NCI-H1436 (cell line): ENCODE results near the gene C6orf52.

Experiments used
- DNase-seq: peaks from one replicate; lab custom pipeline; 2025; lab: John Stamatoyannopoulos, UW

C6orf52 gene

GRCh38 chr6:10644225-10644624, 50.2 kb downstream of the C6orf52 start:
- DNase-seq: no peak

- DNase-seq: no peak
Measured at GRCh38 chr6:10643201-10643651, 51.2 kb downstream of the C6orf52 start.

- DNase-seq: no peak
Measured at GRCh38 chr6:10641528-10641927, 52.9 kb downstream of the C6orf52 start.

GRCh38 chr6:10640412-10640811, 54.0 kb downstream of the C6orf52 start:
- no peak for DNase-seq

DNA sequence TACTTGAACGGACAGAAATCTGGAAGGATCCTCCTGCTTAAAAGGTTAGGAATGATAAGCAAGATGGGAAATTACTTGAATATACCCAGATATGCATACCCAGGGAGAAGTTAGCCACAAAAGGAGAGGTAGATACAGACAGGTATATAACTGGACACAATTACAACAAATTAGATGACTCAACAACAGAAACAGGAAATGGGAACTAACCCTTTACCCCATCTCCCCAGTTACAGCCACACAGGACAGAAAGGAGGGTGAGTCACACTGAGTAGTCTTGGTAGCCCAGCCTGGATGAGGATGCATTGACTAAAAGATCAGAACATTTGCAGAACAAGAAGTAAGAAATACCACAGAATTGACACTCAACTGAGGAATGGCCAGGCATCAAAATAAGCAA, 61.2 kb downstream of the C6orf52 start:
- no peak for DNase-seq

DNA sequence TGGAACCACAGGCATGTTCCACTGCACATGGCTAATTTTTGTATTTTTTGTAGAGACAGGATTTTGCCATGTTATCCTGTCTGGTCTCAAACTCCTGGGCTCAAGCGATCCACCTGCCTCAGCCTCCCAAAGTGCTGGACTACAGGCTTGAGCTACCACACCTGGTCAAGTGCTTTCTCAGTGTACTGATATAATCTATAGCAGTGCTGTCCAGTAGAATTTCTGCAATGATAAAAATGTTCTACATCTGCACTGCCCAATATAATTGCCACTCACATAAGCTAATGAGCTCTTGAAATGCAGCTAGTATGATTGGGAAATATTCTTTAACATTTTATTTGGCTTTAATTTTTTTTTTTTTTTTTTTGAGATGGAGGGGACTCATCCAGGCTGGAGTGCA, 64.2 kb downstream of the C6orf52 start:
- DNase-seq: no peak

DNA sequence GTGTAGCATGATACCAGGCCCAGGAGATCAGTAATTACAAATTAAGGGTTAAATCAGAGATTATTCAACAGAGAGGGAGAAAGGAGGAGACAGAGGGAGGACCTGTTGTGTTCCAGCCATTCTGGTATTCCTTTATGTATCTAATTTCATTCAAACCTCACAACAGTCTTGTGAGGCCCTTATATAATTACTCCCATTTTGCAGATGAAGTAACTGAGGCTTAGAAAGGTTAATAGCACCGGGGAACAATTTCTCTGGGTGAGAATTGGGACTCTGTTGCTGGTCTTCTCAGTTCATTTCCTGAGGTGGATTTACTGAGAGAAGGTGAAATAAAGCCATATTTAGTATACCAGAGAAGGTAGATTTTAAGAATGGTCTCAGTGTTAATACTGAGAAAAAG, 66.6 kb downstream of the C6orf52 start:
- DNase-seq: no peak

DNA sequence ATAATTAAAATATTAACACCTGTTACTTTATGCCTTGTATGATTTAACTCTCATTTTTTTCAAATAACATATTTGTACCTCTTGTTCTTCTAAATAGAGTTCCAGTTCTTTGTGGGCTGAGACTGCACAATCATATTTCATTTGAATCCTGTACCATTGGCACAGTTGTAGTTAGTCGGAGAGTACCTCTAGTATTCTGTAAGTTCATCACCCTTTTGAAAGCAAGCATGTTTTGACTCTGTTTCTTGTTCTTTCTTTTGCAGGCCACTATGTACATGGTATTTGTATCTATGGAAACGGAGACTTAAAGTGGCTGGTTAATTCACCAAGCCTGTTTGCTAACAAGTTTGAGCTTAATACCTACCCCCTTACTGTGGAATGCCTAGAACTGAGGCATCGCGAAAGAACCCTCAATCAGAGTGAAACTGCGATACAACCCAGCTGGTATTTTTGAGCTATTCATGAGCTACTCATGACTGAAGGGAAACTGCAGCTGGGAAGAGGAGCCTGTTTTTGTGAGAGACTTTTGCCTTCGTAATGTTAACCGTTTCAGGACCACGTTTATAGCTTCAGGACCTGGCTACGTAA, 68.2 kb downstream of the C6orf52 start:
- DNase-seq: no peak

DNA sequence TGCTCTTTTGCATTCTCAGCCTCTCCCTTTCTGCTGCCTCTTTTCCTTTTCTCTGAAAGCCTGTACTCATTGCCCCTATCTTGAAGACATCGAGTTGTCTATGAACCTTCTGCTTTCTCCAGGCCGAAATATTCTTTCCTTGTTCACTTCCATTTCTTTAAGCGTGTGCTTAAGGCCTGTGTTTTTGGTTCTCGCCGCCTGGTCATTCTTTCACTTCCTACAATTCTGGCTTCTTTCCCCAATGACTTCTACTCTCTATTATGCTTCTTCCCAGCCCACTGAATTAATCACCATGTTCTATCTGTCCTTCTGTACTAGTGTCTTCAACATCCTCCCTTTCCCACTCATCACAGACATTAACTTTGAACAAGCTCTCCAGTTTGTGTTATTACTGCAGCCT, 69.6 kb downstream of the C6orf52 start:
- DNase-seq: no peak

DNA sequence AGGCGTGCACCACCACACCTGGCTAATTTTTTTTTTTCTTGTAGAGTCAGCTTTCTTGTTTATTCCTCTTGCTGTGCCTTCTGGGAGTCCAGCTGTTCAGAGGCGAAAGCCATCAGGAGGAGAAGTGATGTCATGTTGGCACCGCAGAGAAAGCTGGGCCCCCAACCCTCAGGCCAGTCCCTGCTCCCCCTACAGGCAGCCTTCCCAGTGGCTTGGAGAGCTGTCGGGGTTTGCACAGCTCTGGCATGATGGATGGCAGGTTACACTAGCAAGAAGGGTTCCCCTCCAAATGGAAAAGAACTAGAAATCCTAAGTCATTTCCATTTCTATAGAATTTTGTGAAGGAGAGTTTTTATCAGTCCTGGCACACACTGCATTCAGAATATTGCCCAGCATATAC, 72.6 kb downstream of the C6orf52 start:
- no peak for DNase-seq
